Mammary epithelial cell (primary cell): ENCODE results near the gene PKHD1.

Experiments used
- CTCF ChIP-seq, 2 donors: IDR thresholded peaks in 1 of 2; conservative IDR thresholded peaks in 1 of 2; 2 replicates each; pipeline ENCODE4 v1.5.1; 2011 to 2012; ENCODE audit warnings: inconsistent platforms in 2 of 2, low read length in 2 of 2, mild to moderate bottlenecking in 2 of 2, control low read depth in 1 of 2, low read depth in 1 of 2; ENCODE audit not compliant: insufficient read depth in 1 of 2; ENCODE audit errors: extremely low read depth in 1 of 2
- EZH2 ChIP-seq: IDR thresholded peaks from 2 replicates; pipeline ENCODE4 v1.6.1; 2012; ENCODE audit warnings: low read length, inconsistent platforms, borderline replicate concordance

GRCh38 chr6:51887859-51888258, 199.6 kb downstream of the PKHD1 start:
- no peak for TF ChIP-seq CTCF (conservative IDR thresholded peaks at IDR 0.05 in 1 of 2, IDR thresholded peaks at IDR 0.05 in 1 of 2; ENCODE audit: extremely low read depth in 1 of 2, insufficient read depth in 1 of 2, low read depth in 1 of 2, low read length in 2 of 2)
- TF ChIP-seq EZH2 = no peak
